GM18517 (cell line): ENCODE results near the gene HOXA5.

Source experiments
- ATAC-seq: cut with Tn5 transposase; IDR thresholded peaks from one replicate; pipeline ENCODE4 v1.9.1; 2021; ENCODE audit warnings: mild to moderate bottlenecking, moderate library complexity; ENCODE audit not compliant: unreplicated experiment

Gene HOXA5

GRCh38 chr7:27160546-27161213 is 17.2 kb upstream of the HOXA5 start:
- ATAC-seq: no peak

- ATAC-seq: no peak
Observed at GRCh38 chr7:27160145-27160545, 16.7 kb upstream of the HOXA5 start.

- no peak for ATAC-seq
Observed at GRCh38 chr7:27159266-27160144, 16.0 kb upstream of the HOXA5 start.

DNA sequence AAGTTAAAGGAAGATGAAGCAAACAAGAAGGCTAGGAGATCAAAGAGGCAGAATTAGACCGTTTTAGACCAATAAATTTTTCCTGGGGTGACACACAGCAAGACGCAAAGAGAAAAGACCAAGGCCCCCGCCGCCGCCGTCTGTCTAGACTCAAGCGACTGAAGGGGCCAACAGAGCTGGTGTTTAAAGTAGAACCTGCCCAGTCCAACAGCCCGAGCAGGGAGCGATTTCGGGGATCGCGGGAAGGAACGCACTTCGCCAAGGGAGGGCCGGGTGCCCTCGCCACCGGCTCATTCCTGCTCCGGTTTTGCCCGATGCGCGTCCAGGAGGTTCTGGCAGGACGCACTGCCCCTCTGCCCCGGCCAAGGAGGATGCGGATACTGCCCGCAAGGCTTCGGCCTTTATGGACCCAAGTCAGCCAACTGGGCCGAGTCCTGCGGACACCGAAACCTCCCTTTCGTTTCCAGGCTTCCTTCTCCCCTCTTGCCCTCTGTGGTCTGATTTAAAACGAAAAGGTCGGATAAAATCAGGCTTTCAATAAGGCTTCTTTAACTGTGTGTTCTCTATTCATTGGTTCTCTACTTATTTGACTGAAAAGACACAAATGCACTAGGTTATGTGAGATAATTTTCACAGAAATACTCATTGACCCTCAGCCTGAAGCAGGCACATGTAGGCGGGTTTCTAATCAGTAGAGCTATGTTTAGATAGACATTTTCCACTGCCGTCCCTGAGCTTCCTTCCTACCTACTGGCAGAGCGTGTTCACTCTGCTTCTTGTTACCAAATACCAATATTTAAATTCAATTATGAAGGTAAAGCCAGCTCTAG is 15.2 kb upstream of the HOXA5 start:
- no peak for ATAC-seq

DNA sequence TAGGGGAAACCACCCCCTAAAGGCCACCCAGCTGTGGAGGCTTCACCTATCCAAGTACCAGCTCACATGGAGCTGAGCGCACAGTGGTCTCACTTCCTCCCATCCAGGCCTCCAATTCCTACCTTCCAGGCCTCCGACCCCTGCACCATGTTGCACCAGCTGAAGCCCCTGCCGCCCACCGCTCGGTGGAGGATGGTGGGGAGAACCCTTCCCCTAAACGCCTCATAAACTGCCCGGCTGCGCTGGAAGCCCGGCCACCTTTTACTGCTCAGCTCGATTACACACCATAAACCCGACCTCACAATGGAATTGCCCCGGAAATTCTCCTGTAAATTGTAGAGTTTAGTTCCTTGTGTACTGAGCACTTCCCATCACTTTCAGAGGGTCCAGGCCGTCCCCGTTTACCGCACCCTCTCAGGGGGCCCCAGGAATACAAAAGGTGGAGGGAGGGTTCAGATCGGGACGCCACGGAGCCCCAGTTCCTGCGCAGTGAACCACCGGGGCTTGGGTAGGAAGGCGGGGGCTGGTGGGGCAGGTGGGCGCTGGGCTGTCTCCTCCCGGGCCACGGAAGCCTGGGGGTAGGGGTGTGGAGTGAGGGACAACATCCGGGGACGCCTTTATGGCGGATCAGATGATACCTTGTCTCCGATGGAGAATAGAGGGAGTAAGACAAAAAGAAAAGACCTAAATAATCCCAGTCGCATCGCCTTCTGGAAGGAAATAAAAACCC is 14.4 kb upstream of the HOXA5 start:
- ATAC-seq: no peak

DNA sequence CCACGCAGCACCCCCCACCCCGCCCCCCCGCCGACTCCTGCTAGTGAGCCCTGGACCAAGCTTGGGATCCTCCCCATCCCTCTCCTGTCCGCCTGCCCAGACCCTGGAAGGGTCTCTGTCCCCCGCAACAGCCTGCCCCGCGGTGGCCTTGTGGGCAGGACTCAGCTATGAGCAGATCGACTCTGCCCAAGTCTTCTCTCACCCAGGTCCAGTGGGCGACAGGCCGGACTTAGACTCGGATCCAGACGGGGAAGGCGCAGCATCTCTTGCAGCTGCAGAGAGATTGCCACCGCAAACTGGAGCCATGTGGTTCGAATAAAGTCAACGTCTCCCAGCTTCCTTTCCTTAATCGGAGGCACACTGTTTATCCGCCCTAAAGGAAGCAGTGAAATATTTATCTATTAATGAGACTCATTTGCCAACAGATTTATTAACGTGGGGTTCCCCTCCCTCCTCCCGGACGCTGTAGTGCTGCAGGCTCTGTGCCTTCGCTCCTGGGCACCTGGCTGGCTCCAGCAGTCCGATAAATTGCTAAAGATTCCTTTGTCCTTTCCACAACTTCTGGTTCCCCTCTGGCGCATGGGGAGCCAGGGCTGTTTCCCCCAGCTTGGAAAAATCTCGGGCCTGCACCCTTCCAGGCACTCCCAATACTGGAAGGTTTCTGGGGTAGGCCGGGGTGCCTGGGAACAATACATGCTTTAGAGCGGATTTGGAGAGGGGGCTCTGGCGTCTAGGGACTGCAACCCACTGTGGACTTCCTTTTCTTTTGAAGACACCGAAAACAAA is 13.6 kb upstream of the HOXA5 start:
- ATAC-seq: no peak

- no peak for ATAC-seq
Observed at GRCh38 chr7:27156508-27156898, 13.0 kb upstream of the HOXA5 start, which contains the start of gene HOXA7. TSS of gene HOXA7 (minus strand) at chr7:27156675. CDS start at chr7:27156545, 130 bp downstream.

DNA sequence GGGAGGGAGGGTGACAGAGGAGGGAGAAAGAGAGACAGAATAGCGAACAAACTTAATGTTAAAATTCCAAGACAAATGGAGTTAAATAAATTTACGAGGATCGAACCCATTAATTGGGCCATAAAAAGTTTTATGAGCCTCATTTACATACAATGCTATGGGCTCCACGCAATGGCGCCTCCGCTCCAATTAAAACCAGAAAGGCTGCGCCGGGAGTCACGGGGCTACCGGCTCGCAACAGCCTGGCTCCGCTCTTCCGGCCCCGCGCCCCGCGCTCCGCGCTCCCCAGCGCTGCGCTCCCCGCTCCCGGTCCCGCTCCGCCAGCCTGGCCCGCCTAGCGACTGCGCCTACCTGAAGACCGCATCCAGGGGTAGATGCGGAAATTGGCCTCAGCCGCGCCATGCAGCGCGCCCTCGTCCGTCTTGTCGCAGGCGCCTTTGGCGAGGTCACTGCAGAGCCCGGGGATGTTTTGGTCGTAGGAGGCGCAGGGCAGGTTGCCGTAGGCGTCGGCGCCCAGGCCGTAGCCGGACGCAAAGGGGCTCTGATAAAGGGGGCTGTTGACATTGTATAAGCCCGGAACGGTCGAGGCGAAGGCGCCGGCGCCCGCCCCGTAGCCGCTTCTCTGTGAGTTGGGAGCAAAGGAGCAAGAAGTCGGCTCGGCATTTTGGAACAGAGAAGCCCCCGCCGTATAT is 12.5 kb upstream of the HOXA5 start:
- ATAC-seq: no peak

DNA sequence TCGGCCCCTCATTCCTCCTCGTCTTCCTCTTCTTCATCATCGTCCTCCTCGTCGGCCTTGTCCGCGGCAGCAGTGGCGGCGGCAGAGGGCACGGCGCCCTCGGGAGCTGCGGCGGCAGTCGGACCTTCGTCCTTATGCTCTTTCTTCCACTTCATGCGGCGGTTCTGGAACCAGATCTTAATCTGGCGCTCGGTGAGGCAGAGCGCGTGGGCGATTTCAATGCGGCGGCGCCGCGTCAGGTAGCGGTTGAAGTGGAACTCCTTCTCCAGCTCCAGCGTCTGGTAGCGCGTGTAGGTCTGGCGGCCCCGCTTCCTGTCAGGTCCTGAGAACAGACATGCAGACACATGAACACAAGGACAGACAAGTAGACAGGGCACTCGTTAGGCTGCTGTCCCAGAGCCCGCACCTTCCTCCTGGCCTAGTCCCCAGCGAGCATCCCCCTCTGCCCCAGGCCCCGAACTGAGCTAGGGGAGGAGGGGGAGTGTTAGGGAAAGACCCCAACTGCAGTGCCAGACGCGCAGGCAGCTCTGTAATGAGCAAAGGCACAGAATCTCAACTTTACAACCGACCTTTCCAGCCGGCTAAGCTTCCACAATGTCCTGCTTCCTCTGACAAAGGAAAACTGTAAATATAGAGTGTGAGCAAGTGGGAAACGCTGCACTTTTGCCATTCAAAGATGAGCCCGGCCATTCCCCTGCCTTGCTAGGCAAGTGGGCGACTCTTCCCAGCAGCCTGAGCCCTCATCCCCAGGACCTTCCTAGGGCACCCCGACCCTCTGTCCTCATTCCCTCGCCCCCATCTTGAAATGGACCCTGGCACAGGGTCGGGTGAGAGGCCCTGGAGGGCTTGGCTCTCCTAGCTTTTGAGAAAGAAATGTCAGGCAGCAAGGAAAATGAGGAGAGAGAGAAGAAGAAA is 11.7 kb upstream of the HOXA5 start:
- ATAC-seq: no peak

DNA sequence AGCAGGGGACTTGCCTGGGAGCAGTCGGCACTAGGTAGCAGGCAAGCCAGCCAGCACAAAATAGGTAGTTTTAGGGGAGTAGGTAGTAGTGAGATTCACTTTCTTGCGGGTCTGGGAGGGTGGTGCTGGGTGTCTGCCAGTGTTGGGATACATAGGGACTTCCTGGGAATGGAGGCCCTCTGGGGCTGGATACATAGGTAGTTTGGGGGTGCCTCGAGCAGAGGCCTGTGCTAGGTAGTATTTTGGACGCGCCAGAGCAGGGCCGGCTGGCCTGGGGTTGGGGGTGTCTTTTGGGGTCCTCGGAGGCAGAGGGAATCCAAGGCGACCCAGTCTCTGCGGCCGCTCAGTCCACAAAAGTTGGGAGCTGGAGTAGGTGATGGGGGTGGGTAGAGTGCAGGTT is 10.9 kb upstream of the HOXA5 start:
- ATAC-seq: no peak

- ATAC-seq: no peak
Observed at GRCh38 chr7:27153526-27153925, 10.0 kb upstream of the HOXA5 start.

DNA sequence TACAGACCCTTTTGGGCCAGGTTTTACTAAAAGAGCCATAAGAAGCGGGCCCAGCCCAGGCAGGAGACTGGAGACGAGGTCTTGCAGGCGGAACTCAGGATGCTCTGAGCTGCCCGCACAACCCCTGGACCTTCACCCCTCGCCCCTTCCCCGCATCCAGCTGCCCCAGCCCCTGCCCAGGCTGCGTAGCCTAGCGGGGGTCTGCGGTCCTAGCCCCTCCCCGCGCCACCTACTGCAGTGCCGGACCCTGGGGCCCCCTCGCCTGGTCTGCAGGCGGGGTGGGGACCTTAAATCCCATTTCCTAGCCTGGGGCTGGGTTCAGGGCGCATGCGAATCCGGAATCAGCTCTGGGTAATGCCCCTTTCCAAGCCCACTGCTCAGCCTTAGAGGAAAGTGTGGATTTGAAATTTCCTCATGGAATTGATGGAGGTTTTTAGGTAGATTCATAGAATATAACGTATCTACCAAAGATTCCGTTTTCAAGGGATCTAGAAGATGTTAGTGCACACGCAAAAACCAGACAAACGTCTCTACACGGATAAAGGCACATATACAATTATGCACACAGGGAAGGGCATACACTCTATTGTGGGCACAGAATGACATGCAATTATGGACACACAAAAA is 9.4 kb upstream of the HOXA5 start:
- ATAC-seq: no peak

DNA sequence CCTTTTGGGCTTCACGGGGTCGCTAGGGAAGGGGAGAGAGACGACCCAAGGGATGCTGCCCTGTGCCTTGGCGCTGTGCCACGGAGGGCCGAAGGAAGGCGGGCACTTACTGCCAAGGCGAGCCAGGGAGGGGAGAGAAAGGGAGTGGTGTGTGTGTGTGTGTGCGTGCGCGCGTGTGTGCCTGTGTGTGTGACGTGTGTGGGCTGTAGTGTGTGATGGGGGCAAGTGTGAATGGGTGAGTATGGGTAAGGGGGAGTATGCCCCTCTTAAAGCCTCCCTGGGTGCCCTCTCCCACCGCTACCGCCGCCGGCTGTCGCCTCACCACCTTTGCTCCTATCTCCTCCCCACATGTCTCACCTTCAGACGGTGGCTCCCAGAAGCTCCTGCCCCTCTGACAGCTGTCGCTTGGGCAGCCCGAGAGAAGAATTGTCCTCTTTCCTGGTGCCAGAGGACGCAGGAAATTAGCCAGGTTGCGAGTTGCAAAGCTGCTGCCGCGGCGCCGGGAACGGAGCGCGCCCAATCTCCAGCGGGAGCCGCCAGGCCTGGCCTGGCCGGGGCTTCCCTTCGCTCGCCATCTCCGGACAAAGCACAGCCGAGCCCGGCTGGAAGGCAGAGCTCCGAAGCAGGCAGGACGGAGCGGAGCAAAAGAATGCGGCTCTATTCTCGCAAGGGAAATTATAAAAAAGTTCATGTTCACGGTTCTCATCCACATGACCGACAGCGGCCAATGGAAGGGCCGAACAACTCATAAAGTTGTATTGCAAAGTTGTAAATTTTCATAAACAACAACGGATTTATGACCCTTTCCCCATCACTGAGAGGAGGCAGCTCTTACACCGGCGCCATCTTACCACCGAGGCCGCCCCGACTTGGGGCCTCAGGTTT is 8.7 kb upstream of the HOXA5 start, which contains the start of gene HOXA3:
TSS of gene HOXA3 (minus strand) at position 653 of the 885 bp plus-strand sequence. CDS start 41,943 bp downstream, outside the sequence.
- ATAC-seq: no peak

GRCh38 chr7:27151341-27151930 is 8.0 kb upstream of the HOXA5 start:
- ATAC-seq: no peak

DNA sequence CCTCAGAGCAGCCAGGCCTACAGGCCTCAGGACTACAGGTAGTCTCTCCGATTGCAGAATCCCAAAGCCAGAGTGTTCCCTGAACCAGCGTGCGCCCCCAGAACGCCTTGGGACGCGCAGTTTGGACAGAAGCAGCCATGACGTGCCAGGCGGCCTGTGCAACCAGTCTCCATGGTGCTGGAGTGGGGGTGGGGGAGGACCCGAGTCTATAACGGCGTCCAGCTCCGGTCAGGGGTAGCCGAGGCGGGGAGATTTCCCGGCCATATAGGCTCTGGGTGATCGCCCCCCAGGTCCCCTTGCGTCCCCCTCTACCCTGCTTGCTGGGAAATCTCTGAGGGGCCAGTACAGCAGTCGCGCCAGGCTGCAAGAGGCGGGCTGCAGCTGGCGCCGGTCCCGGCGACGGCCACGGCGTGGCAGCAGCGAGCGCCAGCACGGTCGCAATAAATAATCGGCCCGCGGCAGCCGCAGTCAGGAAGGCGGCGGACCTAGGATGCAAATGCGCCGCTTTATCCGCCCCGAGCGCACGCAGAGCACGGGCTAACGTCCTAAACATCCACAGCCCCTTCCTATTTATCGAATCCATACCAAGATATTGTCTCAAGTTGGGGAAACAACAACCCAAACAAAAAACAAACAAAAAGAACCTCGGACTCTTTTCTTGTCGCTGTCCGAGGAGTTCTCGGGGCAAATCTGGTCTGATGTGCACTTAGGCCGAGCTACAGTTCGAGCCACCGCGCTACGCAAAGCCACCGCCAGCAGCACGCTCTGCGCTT is 7.3 kb upstream of the HOXA5 start:
- ATAC-seq: peak; percentile 67
